GM12878 (cell line): ENCODE measurements around the gene TSHZ2. TPM values are rescaled to one million over a fixed set of nuclear protein-coding genes. Genes with fewer than 3 reads are reported as not detected.

Experiments
- BCL11A ChIP-seq: IDR thresholded peaks from 2 replicates; pipeline ENCODE4 v1.6.1; 2011; ENCODE audit warnings: low read depth, low read length
- CUX1 ChIP-seq: IDR thresholded peaks from 2 replicates; pipeline ENCODE4 v1.6.1; 2012; ENCODE audit warnings: improper control_type of control experiment, low read depth, low read length; ENCODE audit not compliant: insufficient replicate concordance
- DPF2 ChIP-seq: fragments of 450-650 bp; IDR thresholded peaks from 2 replicates; pipeline ENCODE4 v1.6.1; 2017; ENCODE audit warnings: mild to moderate bottlenecking
- EGR1 ChIP-seq, 2 experiments: IDR thresholded peaks; 1 replicate in 1 of 2; 2 replicates in 1 of 2; pipeline ENCODE4 v1.6.1; 2011 to 2012; ENCODE audit warnings: low read depth in 2 of 2, low read length in 2 of 2, borderline replicate concordance in 1 of 2, mild to moderate bottlenecking in 1 of 2, moderate library complexity in 1 of 2
- EP300 ChIP-seq, 2 experiments: fragments of 150-350 bp in 1 of 2; IDR thresholded peaks; 2 replicates each; pipeline ENCODE4 v1.6.1; 2011 to 2012; ENCODE audit warnings: low read depth in 2 of 2, low read length in 2 of 2, borderline replicate concordance in 1 of 2, improper control_type of control experiment in 1 of 2, inconsistent platforms in 1 of 2; ENCODE audit not compliant: control insufficient read depth in 1 of 2
- ETV6 ChIP-seq, 2 experiments: fragments of 450-650 bp in 1 of 2; IDR thresholded peaks in 1 of 2; conservative IDR thresholded peaks in 1 of 2; 2 replicates each; pipeline ENCODE4 v1.6.1; 2014; ENCODE audit warnings: antibody characterized with exemption in 1 of 2, borderline replicate concordance in 1 of 2, low read depth in 1 of 2, mild to moderate bottlenecking in 1 of 2, moderate library complexity in 1 of 2
- EZH2 ChIP-seq: IDR thresholded peaks from 2 replicates; pipeline ENCODE4 v1.6.1; 2012; ENCODE audit warnings: low read depth, mild to moderate bottlenecking, control low read depth, inconsistent platforms, low read length, borderline replicate concordance; ENCODE audit not compliant: control insufficient read depth
- IKZF1 ChIP-seq: fragments of 450-650 bp; conservative IDR thresholded peaks from 2 replicates; pipeline ENCODE4 v1.6.1; 2017; ENCODE audit warnings: antibody characterized with exemption, mild to moderate bottlenecking
- IRF4 ChIP-seq: IDR thresholded peaks from 2 replicates; pipeline ENCODE4 v1.6.1; 2011; ENCODE audit warnings: low read depth, low read length
- KLF5 ChIP-seq: fragments of 450-650 bp; IDR thresholded peaks from 2 replicates; pipeline ENCODE4 v1.6.1; 2014; ENCODE audit warnings: mild to moderate bottlenecking; ENCODE audit not compliant: partially characterized antibody
- LARP7 ChIP-seq: fragments of 450-650 bp; IDR thresholded peaks from 2 replicates; pipeline ENCODE4 v1.6.1; 2017; ENCODE audit warnings: mild to moderate bottlenecking
- NBN ChIP-seq: fragments of 450-650 bp; IDR thresholded peaks from 2 replicates; pipeline ENCODE4 v1.6.1; 2016
- PML ChIP-seq: IDR thresholded peaks from 2 replicates; pipeline ENCODE4 v1.6.1; 2012; ENCODE audit warnings: low read length, inconsistent platforms
- POLR2AphosphoS5 ChIP-seq: IDR thresholded peaks from 2 replicates; pipeline ENCODE4 v1.6.1; 2011; ENCODE audit warnings: mild to moderate bottlenecking, low read length, inconsistent platforms
- POU2F2 ChIP-seq: IDR thresholded peaks from 3 replicates; pipeline ENCODE4 v1.6.1; 2011; ENCODE audit warnings: low read depth, mild to moderate bottlenecking, low read length, borderline replicate concordance
- RAD21 ChIP-seq: IDR thresholded peaks from 2 replicates; pipeline ENCODE4 v1.6.1; 2011; ENCODE audit warnings: mild to moderate bottlenecking, low read depth, low read length, moderate library complexity; ENCODE audit not compliant: insufficient read depth
- RCOR1 ChIP-seq: conservative IDR thresholded peaks from 2 replicates; pipeline ENCODE4 v1.6.1; 2012; ENCODE audit warnings: low read depth, low read length, improper control_type of control experiment
- REST ChIP-seq: IDR thresholded peaks from 2 replicates; pipeline ENCODE4 v1.6.1; 2012; ENCODE audit warnings: mild to moderate bottlenecking, low read depth, low read length
- SMC3 ChIP-seq: IDR thresholded peaks from 2 replicates; pipeline ENCODE4 v1.6.1; 2011; ENCODE audit warnings: low read length, improper control_type of control experiment, borderline replicate concordance
- SPI1 ChIP-seq: IDR thresholded peaks from 2 replicates; pipeline ENCODE4 v1.6.1; 2011; ENCODE audit warnings: low read depth, mild to moderate bottlenecking, low read length, moderate library complexity, borderline replicate concordance; ENCODE audit not compliant: insufficient read depth
- TCF12 ChIP-seq: IDR thresholded peaks from 2 replicates; pipeline ENCODE4 v1.6.1; 2011; ENCODE audit warnings: low read depth, mild to moderate bottlenecking, low read length
- YY1 ChIP-seq: IDR thresholded peaks from 2 replicates; pipeline ENCODE4 v1.6.1; 2011; ENCODE audit warnings: low read depth, mild to moderate bottlenecking, low read length
- ZNF24 ChIP-seq: fragments of 450-650 bp; IDR thresholded peaks from 2 replicates; pipeline ENCODE4 v1.6.1; 2017; ENCODE audit warnings: antibody characterized with exemption, mild to moderate bottlenecking
- polyA plus RNA-seq, 11 experiments: library from polyadenylated mRNA; depleted of rRNA in 4 of 11; unstranded in 6 of 11; stranded (reverse) in 5 of 11; fragments of >200 nt; fragmentation: Nextera tagmentation in 4 of 11; fragmentation: Illumina TruSeq in 1 of 11; extraction: Ambion mirVana in 4 of 11; extraction: Trizol in 1 of 11; gene quantifications; 1 replicate in 1 of 11; 2 replicates in 10 of 11; pipeline versions ENCODE4 v1.2.1 to v1.2.3, GENCODE V29; 2011 to 2016; ENCODE audit warnings: inconsistent platforms in 2 of 11, missing spikeins in 2 of 11, low read depth in 1 of 11
- total RNA-seq, 4 experiments: library from RNA; depleted of rRNA in 3 of 4; stranded (reverse); fragments of >200 nt in 3 of 4; fragmentation: Illumina TruSeq in 1 of 4; extraction: Trizol in 1 of 4; gene quantifications; 2 replicates each; pipeline versions ENCODE4 v1.2.1 to v1.2.3, GENCODE V29; 2013 to 2021

TSHZ2 gene
- total and polyA plus RNA-seq, 10 of the 15 experiments (the other 5 are each of a cell fraction or from before 2014, with no cell fraction given): 0.01 to 0.86 (median 0.13) TPM; not detected in 2

DNA sequence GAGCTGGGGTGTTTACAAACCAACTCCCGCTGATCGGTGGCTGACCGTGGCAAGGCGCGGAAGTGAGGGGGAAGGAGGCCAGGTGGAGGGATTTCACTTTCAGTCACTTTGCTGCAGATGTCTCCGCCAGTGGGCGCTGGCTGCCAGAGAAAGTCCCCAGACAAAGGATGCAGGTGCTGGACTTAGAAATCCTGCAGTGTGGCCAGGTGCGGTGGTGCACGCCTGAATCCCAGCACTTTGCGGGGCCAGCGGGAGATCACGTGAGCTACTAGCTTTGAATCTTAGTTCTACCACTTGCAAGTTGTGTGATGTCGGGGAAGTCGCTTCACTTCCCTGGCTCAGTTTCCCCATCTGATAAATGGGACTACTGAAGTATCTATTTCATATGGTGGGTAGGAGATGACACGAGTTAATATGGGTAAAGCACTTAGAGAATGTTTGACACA is 441.1 kb downstream of the TSHZ2 start (continued):
- TF ChIP-seq RCOR1 (0 out of 2 replicates have a peak, but pooled peaks have one; percentile 57), YY1 (peak; percentile 51), EZH2 (no peak), SPI1 (peak; percentile 41; the same call in 1 of the 2 replicates), EP300 (IDR thresholded peaks at IDR 0.05; ENCODE audit: borderline replicate concordance in 1 of 2, control insufficient read depth in 1 of 2, low read depth in 2 of 2, low read length in 2 of 2) (peak in 1 of 2 experiments; percentile 40; a peak in 1 of 4 replicates), PML (no peak), NBN (0 out of 2 replicates have a peak, but pooled peaks have one; percentile 36), KLF5 (no peak), CUX1 (peak; percentile 18), SMC3 (peak; percentile 96), BCL11A (no peak), TCF12 (peak; percentile 96), REST (no peak), LARP7 (peak; percentile 43; the same call in 1 of the 2 replicates), IKZF1 (peak; percentile 70), POLR2AphosphoS5 (no peak), ZNF24 (0 out of 2 replicates have a peak, but pooled peaks have one; percentile 31), RAD21 (peak; percentile 93), ETV6 (conservative IDR thresholded peaks at IDR 0.05 in 1 of 2, IDR thresholded peaks at IDR 0.05 in 1 of 2; ENCODE audit: borderline replicate concordance in 1 of 2, low read depth in 1 of 2) (peak in 1 of 2 experiments; percentile 81; a peak in 2 of 4 replicates), DPF2 (0 out of 2 replicates have a peak, but pooled peaks have one; percentile 54), POU2F2 (0 out of 3 replicates have a peak, but pooled peaks have one; percentile 22), IRF4 (peak; percentile 75), EGR1 (IDR thresholded peaks at IDR 0.05; ENCODE audit: borderline replicate concordance in 1 of 2, low read depth in 2 of 2, low read length in 2 of 2) (0 out of 3 replicates have a peak, but pooled peaks of 1 of the 2 experiments have one; percentile 41)
